ENCODE data around the gene KDM4C.

The KDM4C gene

DNA sequence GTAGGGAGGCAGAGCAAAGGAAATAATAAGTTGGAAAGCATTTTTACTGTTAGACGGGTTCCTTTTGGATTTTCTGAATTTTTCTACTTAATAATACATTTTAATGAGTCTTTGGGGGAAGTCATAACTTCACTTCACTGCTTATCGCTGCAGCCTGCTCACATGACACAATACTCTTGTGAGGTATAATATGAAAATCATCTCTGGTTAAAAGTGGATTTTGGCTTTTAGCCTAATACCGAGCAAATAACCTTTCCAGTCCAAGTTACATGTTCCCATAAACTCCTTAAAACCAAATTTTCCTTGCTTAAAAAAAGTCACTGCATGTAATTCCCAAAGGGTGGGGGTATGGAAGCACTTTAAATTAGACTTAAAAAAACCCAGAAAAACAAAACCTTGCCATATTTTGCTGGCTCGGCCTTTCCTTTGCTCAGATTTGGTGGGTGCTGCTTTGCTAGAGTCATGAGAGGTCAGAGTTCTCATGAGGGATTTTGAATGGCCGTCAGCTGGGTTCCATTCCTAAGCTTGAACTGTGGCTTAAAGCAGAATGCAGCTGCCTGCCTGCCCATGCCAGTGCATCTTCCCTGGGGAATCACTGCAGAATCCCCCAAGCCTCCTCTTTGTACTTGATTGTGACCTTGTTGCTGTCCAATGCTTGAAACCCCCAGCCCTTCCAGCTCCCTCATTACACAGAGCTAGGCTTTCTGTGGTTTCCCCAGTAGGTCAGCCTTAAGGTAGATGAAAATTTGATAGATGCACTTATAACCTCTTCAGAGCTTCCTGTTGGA, 331.8 kb downstream of the KDM4C start:
- Mint-ChIP-seq H3K36me3 (peaks cover 18% of the 10 kb centered on the region), H3K27me3 (no peaks in the 10 kb centered on the region), H3K9me3 (no peaks in the 10 kb centered on the region), H3K27ac (no peak overlapping the region), H3K4me1 (peaks cover 4% of the 10 kb centered on the region), H3K4me3 (no peak overlapping the region)
- no peak for DNase-seq
- CTCF ChIA-PET = interaction anchor here (0.6 to 1.0 kb wide), 2 partner anchors 37 to 1398 kb away, joined by 3 to 4 read pairs; no protein-coding TSS in a partner anchor

- CTCF ChIA-PET = no interaction called here
- peaks cover 4% of the 10 kb centered on the region for H3K4me1 Mint-ChIP-seq
- no peaks in the 10 kb centered on the region for H3K9me3 Mint-ChIP-seq
- no peak overlapping the region for H3K27ac Mint-ChIP-seq
- H3K36me3 Mint-ChIP-seq = peaks cover 31% of the 10 kb centered on the region
- no peak for DNase-seq
- no peaks in the 10 kb centered on the region for H3K27me3 Mint-ChIP-seq
- no peak overlapping the region for H3K4me3 Mint-ChIP-seq
Observed at GRCh38 chr9:7093040-7093439, 335.3 kb downstream of the KDM4C start.

DNA sequence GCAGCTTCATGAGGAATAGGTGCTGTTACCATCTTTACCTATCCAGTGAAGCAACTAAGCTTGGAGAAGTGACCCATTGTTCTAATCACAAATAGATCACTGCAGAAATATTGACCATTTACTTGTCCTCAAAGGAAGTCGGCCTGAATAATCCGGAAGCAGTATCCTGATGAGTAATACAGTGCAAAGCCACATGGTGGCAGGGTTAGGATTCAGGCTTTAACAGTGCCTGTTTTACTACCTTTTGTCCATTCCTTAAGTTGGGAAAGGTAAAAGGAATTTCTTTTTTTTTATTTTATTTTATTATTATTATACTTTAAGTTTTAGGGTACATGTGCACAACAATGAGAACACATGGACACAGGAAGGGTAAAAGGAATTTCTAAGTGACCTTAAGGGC, 336.3 kb downstream of the KDM4C start:
- H3K36me3 Mint-ChIP-seq = peaks cover 37% of the 10 kb centered on the region
- CTCF ChIA-PET = no interaction called here
- H3K4me1 Mint-ChIP-seq = peaks cover 4% of the 10 kb centered on the region
- no peak overlapping the region for H3K4me3 Mint-ChIP-seq
- DNase-seq = no peak
- H3K27me3 Mint-ChIP-seq = no peaks in the 10 kb centered on the region
- H3K9me3 Mint-ChIP-seq = peaks cover 6% of the 10 kb centered on the region
- H3K27ac Mint-ChIP-seq = no peak overlapping the region

DNA sequence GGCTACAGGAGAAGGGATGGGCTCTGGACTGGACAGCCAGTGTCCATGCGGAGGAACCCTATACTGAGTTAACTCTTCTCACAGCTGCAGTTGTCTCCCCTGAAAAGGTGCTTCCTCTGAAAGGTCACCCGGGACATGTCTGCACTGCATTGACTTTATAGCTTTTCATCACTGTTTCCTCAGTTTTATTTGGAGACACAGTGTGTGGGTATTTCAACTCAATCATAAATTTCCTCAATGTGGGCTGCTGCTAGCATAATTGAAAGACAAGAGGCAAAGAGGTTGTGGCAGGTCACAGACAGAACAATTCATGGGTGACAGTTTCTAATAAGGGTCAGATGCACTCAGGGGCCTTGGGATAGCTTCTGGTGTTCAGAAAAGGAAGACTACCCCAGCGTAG, 336.8 kb downstream of the KDM4C start:
- H3K4me3 Mint-ChIP-seq = no peak overlapping the region
- no peaks in the 10 kb centered on the region for H3K27me3 Mint-ChIP-seq
- H3K4me1 Mint-ChIP-seq = peaks cover 4% of the 10 kb centered on the region
- peaks cover 10% of the 10 kb centered on the region for H3K9me3 Mint-ChIP-seq
- peaks cover 42% of the 10 kb centered on the region for H3K36me3 Mint-ChIP-seq
- H3K27ac Mint-ChIP-seq = no peak overlapping the region
- CTCF ChIA-PET = no interaction called here
- DNase-seq = no peak

DNA sequence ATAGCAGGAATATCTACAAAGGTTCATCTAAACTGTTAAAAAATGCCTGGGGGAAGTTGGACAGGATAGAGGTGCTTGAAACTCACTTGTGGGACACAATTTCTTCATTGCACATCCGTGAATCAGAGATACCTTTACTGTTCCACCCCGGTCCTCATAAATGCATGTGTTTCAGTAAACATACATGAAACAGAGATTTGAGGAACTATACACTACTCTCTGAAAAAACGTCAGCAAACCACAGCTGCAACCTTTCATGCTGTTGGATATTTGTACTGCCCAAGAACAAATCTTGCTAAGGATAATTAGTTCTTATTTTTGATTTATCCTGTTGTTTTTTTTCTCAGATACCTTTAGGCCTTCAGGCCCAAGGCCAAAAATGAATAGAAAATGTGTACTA, 337.3 kb downstream of the KDM4C start:
- Mint-ChIP-seq H3K9me3 (peaks cover 11% of the 10 kb centered on the region), H3K4me1 (peaks cover 4% of the 10 kb centered on the region), H3K27me3 (no peaks in the 10 kb centered on the region), H3K36me3 (peaks cover 43% of the 10 kb centered on the region), H3K27ac (no peak overlapping the region), H3K4me3 (no peak overlapping the region)
- CTCF ChIA-PET = no interaction called here
- DNase-seq = no peak

GRCh38 chr9:7097040-7097715, 339.4 kb downstream of the KDM4C start:
- H3K9me3 Mint-ChIP-seq = peaks cover 11% of the 10 kb centered on the region
- H3K4me3 Mint-ChIP-seq = no peak overlapping the region
- DNase-seq = no peak
- CTCF ChIA-PET = no interaction called here
- peaks cover 46% of the 10 kb centered on the region for H3K36me3 Mint-ChIP-seq
- peaks cover 4% of the 10 kb centered on the region for H3K4me1 Mint-ChIP-seq
- H3K27me3 Mint-ChIP-seq = no peaks in the 10 kb centered on the region
- H3K27ac Mint-ChIP-seq = no peak overlapping the region

GRCh38 chr9:7097785-7098752, 340.3 kb downstream of the KDM4C start:
- Mint-ChIP-seq H3K27ac (no peak overlapping the region), H3K27me3 (no peaks in the 10 kb centered on the region), H3K4me3 (no peak overlapping the region), H3K36me3 (peaks cover 46% of the 10 kb centered on the region), H3K4me1 (peaks cover under 1% of the 10 kb centered on the region), H3K9me3 (peaks cover 11% of the 10 kb centered on the region)
- CTCF ChIA-PET = no interaction called here
- DNase-seq = no peak

DNA sequence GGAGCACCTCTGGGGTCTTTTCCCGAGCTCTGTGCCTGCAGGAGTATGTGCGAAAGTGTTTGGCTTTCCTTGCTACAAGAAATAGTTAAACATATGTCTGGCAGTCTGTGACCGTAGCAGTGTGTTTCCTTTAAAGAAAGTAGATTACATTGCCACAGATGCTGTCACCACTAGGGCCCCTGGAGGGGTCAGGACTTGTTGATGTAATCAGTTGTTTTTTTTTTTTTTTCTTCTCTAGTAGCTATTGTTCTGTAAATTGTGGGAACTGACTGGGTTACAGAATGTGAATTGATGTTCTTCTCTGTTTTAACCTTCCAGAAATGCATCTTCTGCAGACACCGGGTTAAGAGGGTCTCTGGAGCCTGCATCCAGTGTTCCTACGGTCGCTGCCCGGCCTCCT, 345.6 kb downstream of the KDM4C start:
- no peak for DNase-seq
- Mint-ChIP-seq H3K4me3 (no peak overlapping the region), H3K9me3 (peaks cover 11% of the 10 kb centered on the region), H3K36me3 (peaks cover 49% of the 10 kb centered on the region), H3K4me1 (no peaks in the 10 kb centered on the region), H3K27me3 (no peaks in the 10 kb centered on the region), H3K27ac (no peak overlapping the region)
- CTCF ChIA-PET = no interaction called here

DNA sequence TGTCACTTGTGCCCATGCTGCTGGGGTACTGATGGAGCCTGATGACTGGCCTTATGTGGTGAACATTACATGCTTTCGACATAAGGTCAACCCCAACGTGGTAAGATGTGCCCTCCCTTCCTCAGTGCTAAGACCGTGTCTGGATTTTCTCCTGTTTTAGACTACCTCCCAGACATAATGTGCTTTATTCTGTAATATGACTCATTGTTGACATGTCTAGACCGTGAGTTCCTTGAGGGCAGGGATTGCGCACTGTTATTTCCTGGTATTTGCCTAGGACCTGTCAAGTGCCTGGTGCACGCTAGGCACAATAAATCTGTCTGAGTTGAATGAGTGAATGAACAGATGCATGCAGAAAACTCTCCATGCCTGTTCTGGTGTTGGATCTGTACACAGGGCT, 346.0 kb downstream of the KDM4C start:
- H3K4me3 Mint-ChIP-seq = no peak overlapping the region
- no peaks in the 10 kb centered on the region for H3K4me1 Mint-ChIP-seq
- H3K27ac Mint-ChIP-seq = no peak overlapping the region
- CTCF ChIA-PET = no interaction called here
- H3K27me3 Mint-ChIP-seq = no peaks in the 10 kb centered on the region
- DNase-seq = no peak
- H3K36me3 Mint-ChIP-seq = peaks cover 49% of the 10 kb centered on the region
- H3K9me3 Mint-ChIP-seq = peaks cover 8% of the 10 kb centered on the region

GRCh38 chr9:7104625-7105024, 346.9 kb downstream of the KDM4C start:
- H3K4me3 Mint-ChIP-seq = no peak overlapping the region
- peaks cover 45% of the 10 kb centered on the region for H3K36me3 Mint-ChIP-seq
- CTCF ChIA-PET = interaction anchor here (0.8 kb wide), 1 partner anchor 20 kb away, joined by 3 read pairs; no protein-coding TSS in a partner anchor

GRCh38 chr9:7105095-7105494, 347.3 kb downstream of the KDM4C start:
- no peak for DNase-seq
- Mint-ChIP-seq H3K27me3 (no peaks in the 10 kb centered on the region), H3K27ac (no peak overlapping the region), H3K9me3 (no peaks in the 10 kb centered on the region), H3K4me3 (no peak overlapping the region), H3K4me1 (no peaks in the 10 kb centered on the region), H3K36me3 (peaks cover 49% of the 10 kb centered on the region)
- CTCF ChIA-PET = interaction anchor here (0.8 kb wide), 1 partner anchor 21 kb away, joined by 3 read pairs; no protein-coding TSS in a partner anchor

More at GRCh38 chr9:7104625-7105024, 346.9 kb downstream of the KDM4C start:
- peaks cover under 1% of the 10 kb centered on the region for H3K9me3 Mint-ChIP-seq
- no peak for DNase-seq
- no peaks in the 10 kb centered on the region for H3K4me1 Mint-ChIP-seq
- no peak overlapping the region for H3K27ac Mint-ChIP-seq
- no peaks in the 10 kb centered on the region for H3K27me3 Mint-ChIP-seq

GRCh38 chr9:7108936-7109335, 351.2 kb downstream of the KDM4C start:
- no peak for DNase-seq
- Mint-ChIP-seq H3K4me3 (no peak overlapping the region), H3K27ac (no peak overlapping the region), H3K27me3 (no peaks in the 10 kb centered on the region), H3K9me3 (no peaks in the 10 kb centered on the region), H3K36me3 (peaks cover 48% of the 10 kb centered on the region), H3K4me1 (no peaks in the 10 kb centered on the region)
- CTCF ChIA-PET = no interaction called here

DNA sequence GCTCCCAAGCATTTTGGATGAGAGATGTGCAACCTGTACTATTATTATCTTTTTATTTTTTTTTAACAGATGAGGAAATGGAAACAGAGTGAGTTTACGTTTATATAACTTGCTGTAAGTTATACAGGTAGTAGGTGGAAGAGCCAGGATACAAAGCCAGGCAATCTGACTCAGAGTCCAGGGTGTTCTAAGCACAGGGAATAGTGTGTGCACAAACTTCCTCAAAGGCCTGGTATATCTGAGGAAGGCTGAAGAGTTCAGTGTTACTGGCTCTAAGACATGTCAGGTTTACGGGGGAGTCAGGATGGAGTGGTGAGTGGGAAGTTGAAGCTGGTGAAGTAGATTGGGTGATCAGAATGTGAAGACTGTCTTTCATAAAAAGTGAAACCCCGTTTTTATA, 353.6 kb downstream of the KDM4C start:
- Mint-ChIP-seq H3K27me3 (no peaks in the 10 kb centered on the region), H3K36me3 (peaks cover 34% of the 10 kb centered on the region), H3K4me1 (no peaks in the 10 kb centered on the region), H3K27ac (no peak overlapping the region), H3K9me3 (no peaks in the 10 kb centered on the region), H3K4me3 (no peak overlapping the region)
- CTCF ChIA-PET = no interaction called here
- DNase-seq = no peak

DNA sequence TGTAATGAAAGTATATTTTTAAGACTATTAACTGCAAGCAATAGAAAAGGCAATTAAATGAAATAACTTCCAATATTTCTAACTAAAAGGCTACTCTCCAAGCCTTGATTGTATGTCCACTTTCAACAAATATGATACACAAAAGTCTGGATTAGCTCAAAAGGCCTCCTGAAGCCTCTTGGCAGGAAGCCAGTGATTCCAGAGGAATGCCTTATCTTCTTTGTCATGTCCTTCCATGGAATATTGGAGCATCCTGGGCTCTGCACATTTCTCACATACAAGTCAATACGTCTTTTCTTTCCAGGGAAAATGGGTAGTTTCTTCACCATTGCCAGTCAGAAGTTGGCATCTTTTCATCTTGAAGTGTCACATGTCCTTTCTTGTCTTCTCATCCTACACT, 357.8 kb downstream of the KDM4C start:
- CTCF ChIA-PET = no interaction called here
- no peak for DNase-seq
- Mint-ChIP-seq H3K27ac (no peak overlapping the region), H3K4me1 (peaks cover 3% of the 10 kb centered on the region), H3K27me3 (no peaks in the 10 kb centered on the region), H3K9me3 (no peaks in the 10 kb centered on the region), H3K4me3 (no peak overlapping the region), H3K36me3 (peaks cover 29% of the 10 kb centered on the region)
